HCT116 (cell line): ENCODE data around the gene ERBB2. TPM values are rescaled to one million over a fixed set of nuclear protein-coding genes. Genes with fewer than 3 reads are reported as not detected.

Experiments used
- ATAC-seq: fragments of 200-7000 bp; cut with Tn5 transposase; 2 replicates; pipeline ENCODE4 v1.9.1; 2020; ENCODE audit warnings: mild to moderate bottlenecking, moderate library complexity
- BruUV-seq: library from RNA; stranded (reverse); fragments of 400-500 nt; replicated peaks from 2 replicates; lab custom pipeline; 2021; lab: Mats Ljungman, UMichigan
- CTCF ChIA-PET: fragments of 300-600 bp; sonication (Branson Sonifier 250); formaldehyde crosslinking; loops from one replicate; lab custom pipeline; 2021; ENCODE audit warnings: antibody characterized with exemption; lab: Charles Lee
- POLR2A ChIA-PET: fragments of 300-600, 350-600 bp; sonication (Branson Sonifier 250); formaldehyde crosslinking; loops from one replicate; lab custom pipeline; 2021; ENCODE audit warnings: antibody characterized with exemption; lab: Charles Lee
- RAD21 ChIA-PET, 2 experiments: fragments of 300-600 bp; sonication (Branson Sonifier 250); formaldehyde crosslinking; loops; one replicate each; lab custom pipeline; 2023; ENCODE audit warnings: low total read pairs in 2 of 2; ENCODE audit not compliant: uncharacterized antibody in 2 of 2, unreplicated experiment in 2 of 2, low non-redundant PET in 1 of 2; lab: Charles Lee
- DNase-seq: peaks from one replicate; pipeline ENCODE4 v3.0.0-alpha.2; 2010; ENCODE audit warnings: low read depth, low spot score
- H2AFZ ChIP-seq: fragments of 200-600 bp; shearing (Covaris generic), sonication (generic); 2 replicates; pipeline ENCODE4 v1.6.1; 2017; ENCODE audit warnings: low read depth, mixed run types, mixed read lengths, antibody characterized with exemption, low read length; ENCODE audit not compliant: poor library complexity, severe bottlenecking
- H3K27ac ChIP-seq: 2 replicates; pipeline ENCODE4 v1.5.1; 2012; ENCODE audit warnings: low read depth, low read length
- H3K27me3 ChIP-seq: fragments of 200-600 bp; sonication (generic); 2 replicates; pipeline ENCODE4 v1.6.1; 2016; ENCODE audit warnings: mixed run types, low read length, mixed read lengths; ENCODE audit not compliant: insufficient read depth
- H3K36me3 ChIP-seq, 2 experiments: fragments of 200-500 bp in 1 of 2; fragments of 200-600 bp in 1 of 2; sonication (Bioruptor generic) in 1 of 2; sonication (generic) in 1 of 2; 2 replicates each; pipeline versions ENCODE4 v1.5.1 to v1.6.1; 2014 to 2016; ENCODE audit warnings: low read length in 2 of 2, inconsistent platforms in 1 of 2, mixed read lengths in 1 of 2, mixed run types in 1 of 2; ENCODE audit not compliant: insufficient read depth in 2 of 2, control insufficient read depth in 1 of 2
- H3K4me1 ChIP-seq, 2 experiments: fragments of 200-600 bp in 1 of 2; sonication (generic) in 1 of 2; 2 replicates each; pipeline versions ENCODE4 v1.5.1 to v1.6.1; 2012 to 2017; ENCODE audit warnings: low read length in 2 of 2, inconsistent platforms in 1 of 2, mild to moderate bottlenecking in 1 of 2, mixed read lengths in 1 of 2, mixed run types in 1 of 2, moderate library complexity in 1 of 2; ENCODE audit not compliant: insufficient read depth in 2 of 2, control insufficient read depth in 1 of 2
- H3K4me2 ChIP-seq: fragments of 200-600 bp; sonication (generic); 2 replicates; pipeline ENCODE4 v1.6.1; 2017; ENCODE audit warnings: mixed run types, low read length, mixed read lengths
- H3K4me3 ChIP-seq, 2 experiments: fragments of 200-600 bp in 1 of 2; sonication (generic) in 1 of 2; replicated peaks in 1 of 2; 2 replicates each; pipeline ENCODE4 v1.5.1; 2011 to 2016; ENCODE audit warnings: low read length in 2 of 2, control low read depth in 1 of 2, low read depth in 1 of 2, mild to moderate bottlenecking in 1 of 2, mixed read lengths in 1 of 2, mixed run types in 1 of 2
- H3K79me2 ChIP-seq: fragments of 200-600 bp; sonication (generic); 2 replicates; pipeline ENCODE4 v1.6.1; 2017; ENCODE audit warnings: mild to moderate bottlenecking, mixed run types, low read length, moderate library complexity, mixed read lengths; ENCODE audit not compliant: insufficient read depth
- H3K9ac ChIP-seq: fragments of 200-600 bp; sonication (generic); 2 replicates; pipeline ENCODE4 v1.6.1; 2016; ENCODE audit warnings: low read length, mixed read lengths
- H3K9me2 ChIP-seq: fragments of 200-600 bp; sonication (generic), shearing (Covaris generic); 2 replicates; pipeline ENCODE4 v1.6.1; 2017; ENCODE audit warnings: mixed run types, mild to moderate bottlenecking, moderate library complexity; ENCODE audit not compliant: insufficient read depth
- H3K9me3 ChIP-seq, 2 experiments: fragments of 200-500 bp in 1 of 2; fragments of 200-600 bp in 1 of 2; sonication (Bioruptor generic) in 1 of 2; sonication (generic) in 1 of 2; 2 replicates each; pipeline ENCODE4 v1.6.1; 2014 to 2017; ENCODE audit warnings: low read length in 2 of 2, mixed read lengths in 2 of 2, inconsistent platforms in 1 of 2, low read depth in 1 of 2, mild to moderate bottlenecking in 1 of 2, mixed run types in 1 of 2, moderate library complexity in 1 of 2; ENCODE audit not compliant: control insufficient read depth in 1 of 2, insufficient read depth in 1 of 2
- H4K20me1 ChIP-seq: fragments of 200-600 bp; sonication (generic), shearing (Covaris generic); 2 replicates; pipeline ENCODE4 v1.6.1; 2017; ENCODE audit warnings: mixed run types, mild to moderate bottlenecking, moderate library complexity; ENCODE audit not compliant: insufficient read depth
- CEBPB ChIP-seq: IDR thresholded peaks from 2 replicates; pipeline ENCODE4 v1.6.1; 2012; ENCODE audit warnings: low read depth
- EGR1 ChIP-seq: IDR thresholded peaks from 2 replicates; pipeline ENCODE4 v1.6.1; 2012; ENCODE audit warnings: low read depth
- ELF1 ChIP-seq: IDR thresholded peaks from 2 replicates; pipeline ENCODE4 v1.6.1; 2012; ENCODE audit warnings: low read depth, borderline replicate concordance
- FOSL1 ChIP-seq: IDR thresholded peaks from 2 replicates; pipeline ENCODE4 v1.6.1; 2012; ENCODE audit warnings: low read depth
- JUND ChIP-seq: IDR thresholded peaks from 2 replicates; pipeline ENCODE4 v1.6.1; 2012
- POLR2AphosphoS5 ChIP-seq: IDR thresholded peaks from 2 replicates; pipeline ENCODE4 v1.6.1; 2011; ENCODE audit warnings: mild to moderate bottlenecking, low read depth, low read length, moderate library complexity
- RAD21 ChIP-seq: IDR thresholded peaks from 2 replicates; pipeline ENCODE4 v1.6.1; 2012; ENCODE audit warnings: low read depth, mild to moderate bottlenecking
- SIN3A ChIP-seq: IDR thresholded peaks from 2 replicates; pipeline ENCODE4 v1.6.1; 2012; ENCODE audit warnings: low read depth
- TCF7L2 ChIP-seq: IDR thresholded peaks from 2 replicates; pipeline ENCODE4 v1.7.0; 2011; ENCODE audit warnings: borderline replicate concordance, inconsistent platforms; ENCODE audit not compliant: insufficient read depth, insufficient read length; ENCODE audit errors: extremely low read depth
- YY1 ChIP-seq: IDR thresholded peaks from 2 replicates; pipeline ENCODE4 v1.6.1; 2011; ENCODE audit warnings: low read length, low read depth, moderate library complexity, mild to moderate bottlenecking; ENCODE audit not compliant: insufficient replicate concordance; ENCODE audit errors: extremely low read depth
- intact Hi-C: fragments of 100-400 bp; cut with micrococcal nuclease; formaldehyde crosslinking; loops from 2 replicates; pipeline ENCODE4 v1.10.0; 2022
- total RNA-seq: library from RNA; stranded (reverse); gene quantifications from one replicate; pipeline ENCODE4 v1.2.1, GENCODE V29; 2021; ENCODE audit not compliant: unreplicated experiment

ERBB2 gene
- total RNA-seq, 1 experiment from 2014 or later: 75.8 TPM

GRCh38 chr17:39659279-39660010 lies 40.4 kb upstream of the ERBB2 start:
- no peak overlapping the region for H2AFZ ChIP-seq
- peaks cover 19 to 23% of the 10 kb centered on the region in 2 experiments for H3K4me1 ChIP-seq
- ChIA-PET POLR2A (no interaction called here), CTCF (no interaction called here), RAD21 (no interaction called here)
- H3K27ac ChIP-seq: no peak overlapping the region
- BruUV-seq: no TSS peak
- intact Hi-C loops: no loop called here
- H3K9ac ChIP-seq: no peak overlapping the region
- no peak for TF ChIP-seq SIN3A
- no peak for TF ChIP-seq JUND
- TF ChIP-seq TCF7L2: no peak
- no peak for TF ChIP-seq ELF1
- TF ChIP-seq YY1: no peak
- no peak for TF ChIP-seq EGR1
- no peak for TF ChIP-seq POLR2AphosphoS5
- no peak for TF ChIP-seq RAD21
- no peak for TF ChIP-seq FOSL1
- TF ChIP-seq CEBPB: no peak
- H4K20me1 ChIP-seq: no peaks in the 10 kb centered on the region
- no peaks in the 10 kb centered on the region for H3K9me3 ChIP-seq
- no peak overlapping the region for H3K4me3 ChIP-seq
- ATAC-seq (no peak), DNase-seq (no peak)
- H3K9me2 ChIP-seq: no peaks in the 10 kb centered on the region
- no peak overlapping the region for H3K4me2 ChIP-seq
- no peaks in the 10 kb centered on the region for H3K79me2 ChIP-seq
- no peaks in the 10 kb centered on the region for H3K27me3 ChIP-seq
- H3K36me3 ChIP-seq: peaks cover 2 to 5% of the 10 kb centered on the region in 2 experiments; a peak in 2 of 4 replicates

GRCh38 chr17:39660011-39660360 lies 39.9 kb upstream of the ERBB2 start:
- TF ChIP-seq SIN3A: no peak
- TF ChIP-seq FOSL1: no peak
- no peaks in the 10 kb centered on the region for H3K9me3 ChIP-seq
- no peaks in the 10 kb centered on the region for H3K27me3 ChIP-seq
- no peak overlapping the region for H3K9ac ChIP-seq
- no peak overlapping the region for H3K4me2 ChIP-seq
- H3K79me2 ChIP-seq: no peaks in the 10 kb centered on the region
- CTCF ChIA-PET: no interaction called here
- intact Hi-C loops: no loop called here
- no peaks in the 10 kb centered on the region for H4K20me1 ChIP-seq
- DNase-seq: no peak
- POLR2A ChIA-PET: no interaction called here
- H3K27ac ChIP-seq: no peak overlapping the region
- no peak overlapping the region for H2AFZ ChIP-seq
- no peaks in the 10 kb centered on the region for H3K9me2 ChIP-seq
- no peak overlapping the region for H3K4me3 ChIP-seq
- no TSS peak for BruUV-seq
- RAD21 ChIA-PET: no interaction called here
- H3K4me1 ChIP-seq: peaks cover 22 to 27% of the 10 kb centered on the region in 2 experiments
- H3K36me3 ChIP-seq: peaks cover 2 to 5% of the 10 kb centered on the region in 2 experiments; a peak in 1 of 4 replicates
- no peak for ATAC-seq
